Measurements from ENCODE around the gene HIVEP1.

DNA sequence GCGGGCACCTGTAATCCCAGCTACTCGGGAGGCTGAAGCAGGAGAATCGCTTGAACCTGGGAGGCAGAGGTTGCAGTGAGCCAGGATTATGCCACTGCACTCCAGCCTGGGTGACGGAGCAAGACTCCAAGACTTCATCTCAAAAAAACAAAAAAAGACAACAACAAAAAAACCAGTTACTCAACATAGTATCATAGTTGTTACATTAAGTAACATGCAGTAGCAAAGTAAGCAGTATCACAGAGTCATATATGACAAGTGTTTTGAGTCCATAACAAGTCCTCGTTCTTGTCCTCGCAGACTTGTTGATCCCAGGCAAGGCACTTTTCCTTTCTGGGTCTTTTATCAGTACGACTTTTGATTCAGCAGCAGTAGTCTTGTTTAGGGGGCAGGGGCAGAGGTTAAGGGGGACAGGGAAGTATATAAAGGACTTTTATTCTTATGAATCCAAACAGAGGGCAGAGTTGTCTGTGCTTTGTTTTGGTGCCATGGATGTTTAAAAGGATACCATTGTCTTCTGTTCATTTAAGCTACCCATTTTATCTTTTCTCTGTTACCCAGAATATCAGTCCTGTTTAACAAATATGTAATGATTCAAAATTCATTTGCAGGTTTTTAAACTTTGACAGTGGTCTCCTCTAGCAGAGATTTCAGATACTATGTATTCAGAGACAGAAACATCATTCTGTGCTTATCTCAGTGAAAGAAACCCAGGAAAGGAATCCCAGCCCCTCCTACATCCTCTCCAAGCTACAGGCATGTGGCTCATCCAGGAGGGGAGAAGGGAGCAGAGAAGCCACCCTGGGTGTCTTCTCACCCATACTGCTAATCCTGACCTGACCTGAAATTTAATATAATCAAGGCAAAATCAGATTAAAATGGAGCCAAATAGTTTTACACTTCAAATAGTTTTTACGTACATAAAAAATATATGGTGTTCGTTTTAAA lies 140.2 kb downstream of the HIVEP1 start:
- TF ChIP-seq CTCF (IDR thresholded peaks at IDR 0.05), result no peak
- TF ChIP-seq TCF12 (IDR thresholded peaks at IDR 0.05), result no peak
- TF ChIP-seq, protein P1, sequence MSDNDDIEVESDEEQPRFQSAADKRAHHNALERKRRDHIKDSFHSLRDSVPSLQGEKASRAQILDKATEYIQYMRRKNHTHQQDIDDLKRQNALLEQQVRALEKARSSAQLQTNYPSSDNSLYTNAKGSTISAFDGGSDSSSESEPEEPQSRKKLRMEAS (IDR thresholded peaks at IDR 0.05; ENCODE audit: low read depth), result no peak
- no peak for TF ChIP-seq NRF1 (IDR thresholded peaks at IDR 0.05; ENCODE audit: low read depth, low read length)
- no peak for TF ChIP-seq RAD21 (IDR thresholded peaks at IDR 0.05; ENCODE audit: low read length)
- TF ChIP-seq GABPA (IDR thresholded peaks at IDR 0.05; ENCODE audit: low read depth), result no peak
- no peak for TF ChIP-seq POLR2AphosphoS5 (IDR thresholded peaks at IDR 0.05; ENCODE audit: low read depth, low read length)
- no peak for TF ChIP-seq REST (IDR thresholded peaks at IDR 0.05; ENCODE audit: low read depth, low read length)

All from SK-N-SH (cell line).